NCI-H2171 treated with DMSO at 0.1 percent for 48 hours (cell line): ENCODE data around the gene FAM171A2.
A peak's percentile ranks its signal among the peaks of the same experiment; 100 is the strongest.
"Not testable (repeated sequence)": the region's sequence is repeated elsewhere in the genome, so short reads cannot be mapped to it uniquely, and the experiment has no call there.

Experiments
- DNase-seq: peaks from one replicate; lab custom pipeline; 2025; lab: John Stamatoyannopoulos, UW

FAM171A2 gene

DNA sequence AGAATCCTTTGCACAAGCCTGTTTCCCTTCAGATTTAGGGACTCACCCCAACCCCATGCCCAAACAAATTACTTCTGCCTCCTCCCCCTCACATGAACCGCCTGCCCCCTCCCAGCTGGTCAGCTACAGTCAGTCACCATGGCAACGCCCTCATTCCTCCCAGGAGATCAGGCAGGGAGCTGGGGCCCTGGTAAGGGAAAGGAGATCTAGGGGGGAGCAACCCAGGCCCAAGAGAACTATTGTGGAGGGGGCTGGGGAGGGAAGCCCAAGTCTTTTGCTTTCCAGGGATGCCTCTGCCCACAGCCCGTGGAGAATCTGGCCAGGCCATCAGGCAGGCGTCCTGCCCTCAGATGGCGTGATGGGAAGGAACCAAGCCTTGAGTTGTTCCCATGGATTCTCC, 2.8 kb downstream of the FAM171A2 start:
- DNase-seq, result no peak

DNA sequence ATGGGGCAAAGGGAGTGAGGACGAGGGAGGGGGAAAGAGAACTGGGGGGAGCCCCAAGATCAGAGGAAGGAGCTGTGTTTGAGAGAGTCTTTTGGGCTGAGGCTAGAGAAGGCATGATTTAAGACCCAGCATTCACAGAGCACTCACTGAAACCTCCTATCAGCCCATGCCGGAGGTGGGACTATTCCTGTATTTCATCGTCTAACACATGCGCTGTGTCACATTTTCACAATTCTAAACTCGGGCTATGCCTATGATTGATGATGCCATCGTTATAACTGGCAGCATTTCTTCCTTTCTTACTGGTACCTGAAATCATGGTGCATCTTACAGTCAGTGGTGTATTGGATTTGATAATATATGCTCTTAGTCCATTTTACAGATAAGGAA, 3.5 kb downstream of the FAM171A2 start:
- DNase-seq, result no peak

- DNase-seq, result no peak
Observed at GRCh38 chr17:44359458-44360143, 4.1 kb downstream of the FAM171A2 start.

DNA sequence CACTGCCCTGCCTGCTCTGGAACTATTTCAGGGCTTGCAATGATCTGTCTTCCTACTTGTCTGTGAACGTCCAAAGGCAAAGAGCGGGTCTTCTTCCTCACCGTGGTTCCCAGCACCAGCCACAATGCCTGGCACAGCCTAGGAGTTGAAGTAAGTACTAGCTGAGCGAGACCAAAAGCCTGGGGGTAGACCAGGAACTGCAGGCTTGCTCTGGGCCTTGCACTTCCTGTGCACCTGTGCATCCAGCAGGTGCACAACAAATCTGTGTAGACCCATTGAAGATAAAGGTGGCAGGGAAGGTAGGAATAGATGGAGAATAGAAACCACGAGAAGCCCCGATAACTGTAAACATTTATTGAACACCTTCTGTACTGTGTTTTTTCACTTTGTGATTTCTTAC, 4.6 kb downstream of the FAM171A2 start:
- DNase-seq, result no peak

DNA sequence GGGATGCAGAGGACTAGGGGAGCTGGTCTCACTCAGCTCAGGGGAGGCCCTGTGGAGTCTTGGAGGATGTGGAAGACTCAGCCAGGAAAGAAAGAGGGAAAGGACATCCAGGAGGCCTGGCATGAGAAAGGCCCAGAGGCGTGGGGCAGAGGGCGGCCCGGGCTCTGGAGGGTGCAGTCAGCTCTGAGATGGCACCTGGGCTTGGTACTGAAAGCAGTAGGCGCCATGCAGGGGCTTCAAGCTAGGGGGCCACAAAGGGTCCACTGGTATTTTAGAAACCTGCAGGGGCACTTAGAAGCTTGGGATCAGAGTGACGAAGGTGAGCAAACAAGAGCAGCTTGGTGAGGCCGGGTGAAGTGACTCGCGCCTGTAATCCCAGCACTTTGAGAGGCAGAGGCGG, 5.6 kb downstream of the FAM171A2 start:
- DNase-seq, result no peak

GRCh38 chr17:44356241-44356640, 7.4 kb downstream of the FAM171A2 start:
- DNase-seq, result no peak

DNA sequence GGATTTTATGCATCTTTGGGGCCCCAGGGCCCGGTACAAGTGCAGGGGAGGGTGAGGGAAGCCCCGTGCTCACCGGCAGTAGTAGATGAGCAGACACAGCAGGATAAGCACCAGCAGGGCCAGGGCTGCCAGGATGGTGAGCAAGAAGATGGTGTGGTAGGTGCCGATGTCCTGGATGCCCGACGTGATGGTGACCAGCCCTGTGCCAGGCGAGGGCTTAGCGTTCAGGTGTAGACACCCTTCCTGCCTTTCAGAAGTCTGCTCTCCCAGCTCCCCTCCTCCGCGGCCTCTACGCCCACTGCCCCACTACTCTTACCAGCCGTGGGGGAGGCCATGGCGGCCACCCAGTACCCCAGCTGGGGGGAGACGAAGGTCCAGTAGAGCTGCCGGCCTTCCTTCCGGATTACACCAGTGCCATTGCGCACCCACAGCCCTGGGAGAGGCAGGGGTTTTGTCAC, 8.0 kb downstream of the FAM171A2 start:
- no peak for DNase-seq

GRCh38 chr17:44354582-44355561, 8.8 kb downstream of the FAM171A2 start:
- no peak for DNase-seq

GRCh38 chr17:44353672-44354331, 9.9 kb downstream of the FAM171A2 start:
- DNase-seq, result no peak

GRCh38 chr17:44352828-44353671, 10.6 kb downstream of the FAM171A2 start:
- DNase-seq, result no peak

GRCh38 chr17:44351961-44352827, 11.5 kb downstream of the FAM171A2 start:
- no peak for DNase-seq

DNA sequence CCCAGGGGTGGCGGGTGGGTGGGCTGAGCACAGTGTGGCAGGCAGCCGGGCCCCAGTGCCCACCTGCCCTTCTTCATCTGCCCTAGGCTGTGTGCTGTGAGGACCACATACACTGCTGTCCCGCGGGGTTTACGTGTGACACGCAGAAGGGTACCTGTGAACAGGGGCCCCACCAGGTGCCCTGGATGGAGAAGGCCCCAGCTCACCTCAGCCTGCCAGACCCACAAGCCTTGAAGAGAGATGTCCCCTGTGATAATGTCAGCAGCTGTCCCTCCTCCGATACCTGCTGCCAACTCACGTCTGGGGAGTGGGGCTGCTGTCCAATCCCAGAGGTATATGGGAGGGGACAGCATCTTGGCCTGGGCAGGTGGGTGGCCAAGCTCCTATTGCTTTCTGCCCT, 12.2 kb downstream of the FAM171A2 start:
- no peak for DNase-seq

DNA sequence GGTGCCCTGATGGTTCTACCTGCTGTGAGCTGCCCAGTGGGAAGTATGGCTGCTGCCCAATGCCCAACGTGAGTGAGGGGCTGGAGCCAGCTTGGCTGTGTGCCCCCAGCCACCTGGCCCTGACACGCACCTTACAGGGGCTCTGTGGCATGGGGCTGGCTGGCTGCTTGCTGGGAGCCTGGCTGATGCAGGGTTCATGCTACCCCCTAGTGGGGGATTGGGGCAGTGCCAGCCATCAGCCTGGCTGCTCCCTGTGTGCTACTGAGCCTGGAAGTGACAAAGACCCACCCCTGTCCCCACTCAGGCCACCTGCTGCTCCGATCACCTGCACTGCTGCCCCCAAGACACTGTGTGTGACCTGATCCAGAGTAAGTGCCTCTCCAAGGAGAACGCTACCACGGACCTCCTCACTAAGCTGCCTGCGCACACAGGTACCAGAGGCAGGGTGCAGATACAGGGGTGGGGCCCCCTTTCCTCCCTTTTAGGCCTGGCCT, 12.9 kb downstream of the FAM171A2 start:
- peak; percentile 65 for DNase-seq

- DNase-seq, result no peak
Observed at GRCh38 chr17:44349553-44350070, 14.0 kb downstream of the FAM171A2 start.

GRCh38 chr17:44348988-44349364, 14.7 kb downstream of the FAM171A2 start:
- DNase-seq, result no peak

- no peak for DNase-seq
Observed at GRCh38 chr17:44348234-44348987, 15.2 kb downstream of the FAM171A2 start.

DNA sequence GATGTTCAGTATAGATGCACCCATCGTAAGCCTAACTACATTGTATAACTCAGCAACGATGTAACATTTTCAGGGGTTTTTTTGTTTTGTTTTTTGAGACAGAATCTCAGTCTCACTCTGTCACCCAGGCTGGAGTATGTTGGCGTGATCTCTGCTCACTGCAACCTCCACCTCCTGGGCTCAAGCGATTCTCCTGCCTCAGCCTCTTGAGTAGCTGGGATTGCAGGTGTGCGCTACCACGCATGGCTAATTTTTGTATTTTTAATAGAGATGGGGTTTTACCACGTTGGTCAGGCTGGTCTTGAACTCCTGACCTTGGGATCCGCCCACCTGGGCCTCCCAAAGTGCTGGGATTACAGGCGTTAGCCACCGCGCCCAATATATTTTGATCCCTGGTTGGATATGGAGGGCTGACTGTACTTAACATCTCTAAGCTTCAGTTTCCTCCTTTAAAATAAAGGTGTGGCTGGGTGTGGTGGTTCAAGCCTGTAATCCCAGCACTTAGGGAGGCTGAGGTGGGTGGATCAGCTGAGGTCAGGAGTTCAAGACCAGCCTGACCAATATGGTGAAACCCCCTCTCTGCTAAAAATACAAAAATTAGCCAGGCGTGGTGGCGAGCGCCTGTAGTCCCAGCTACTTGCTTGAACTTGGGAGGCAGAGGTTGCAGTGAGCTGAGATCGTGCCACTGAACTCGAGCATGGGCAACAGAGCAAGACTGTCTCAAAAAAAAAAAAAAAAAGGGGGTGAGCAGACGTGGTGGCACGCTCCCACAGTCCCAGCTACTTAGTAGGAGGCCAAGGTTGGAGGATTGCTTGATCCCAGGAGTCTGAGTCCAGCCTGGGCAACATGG, 16.2 kb downstream of the FAM171A2 start:
- DNase-seq, result not testable (repeated sequence)

DNA sequence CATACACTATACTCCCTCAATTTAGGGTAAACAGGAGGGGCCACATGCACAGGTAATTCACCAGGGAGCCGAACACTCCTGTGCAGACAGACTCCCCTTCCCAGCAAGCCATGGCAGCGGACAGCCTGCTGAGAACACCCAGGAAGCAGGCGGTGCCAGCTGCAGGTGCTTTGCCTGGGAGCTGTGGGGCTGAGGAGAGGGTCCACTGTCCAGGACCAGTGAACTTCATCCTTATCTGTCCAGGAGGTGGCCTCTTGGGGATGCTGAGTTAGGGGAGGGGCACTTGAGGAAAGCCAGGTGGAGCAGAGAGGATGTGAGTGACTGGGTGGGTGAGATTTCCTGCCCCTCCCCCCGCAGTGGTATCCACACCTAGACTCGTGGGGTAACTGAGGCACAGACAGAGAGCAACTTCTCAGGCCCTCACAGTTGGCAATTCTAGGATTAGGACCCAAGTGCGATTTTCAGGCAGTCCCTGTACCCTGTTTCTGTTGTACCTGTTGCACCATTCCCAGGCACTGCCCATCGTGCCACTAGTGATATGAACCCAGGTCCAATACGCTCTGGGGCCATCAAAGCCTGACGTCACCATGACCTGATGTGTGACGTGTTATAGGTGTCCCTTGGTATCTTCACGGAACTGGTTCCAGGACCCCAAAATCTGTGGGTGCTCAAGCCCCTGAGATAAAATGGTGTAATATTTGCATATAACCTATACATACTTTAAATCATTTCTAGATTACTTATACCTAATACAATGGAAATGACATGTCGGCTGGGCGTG, 17.4 kb downstream of the FAM171A2 start:
- no peak for DNase-seq
